ENCODE results near the gene LIPF.
"Not testable (repeated sequence)": the region's sequence is repeated elsewhere in the genome, so short reads cannot be mapped to it uniquely, and the experiment has no call there.

The LIPF gene

GRCh38 chr10:88672041-88672440, 7.8 kb downstream of the LIPF start:
- no peak for DNase-seq (ENCODE audit: low read depth in 3 of 3, low spot score in 1 of 3)

DNA sequence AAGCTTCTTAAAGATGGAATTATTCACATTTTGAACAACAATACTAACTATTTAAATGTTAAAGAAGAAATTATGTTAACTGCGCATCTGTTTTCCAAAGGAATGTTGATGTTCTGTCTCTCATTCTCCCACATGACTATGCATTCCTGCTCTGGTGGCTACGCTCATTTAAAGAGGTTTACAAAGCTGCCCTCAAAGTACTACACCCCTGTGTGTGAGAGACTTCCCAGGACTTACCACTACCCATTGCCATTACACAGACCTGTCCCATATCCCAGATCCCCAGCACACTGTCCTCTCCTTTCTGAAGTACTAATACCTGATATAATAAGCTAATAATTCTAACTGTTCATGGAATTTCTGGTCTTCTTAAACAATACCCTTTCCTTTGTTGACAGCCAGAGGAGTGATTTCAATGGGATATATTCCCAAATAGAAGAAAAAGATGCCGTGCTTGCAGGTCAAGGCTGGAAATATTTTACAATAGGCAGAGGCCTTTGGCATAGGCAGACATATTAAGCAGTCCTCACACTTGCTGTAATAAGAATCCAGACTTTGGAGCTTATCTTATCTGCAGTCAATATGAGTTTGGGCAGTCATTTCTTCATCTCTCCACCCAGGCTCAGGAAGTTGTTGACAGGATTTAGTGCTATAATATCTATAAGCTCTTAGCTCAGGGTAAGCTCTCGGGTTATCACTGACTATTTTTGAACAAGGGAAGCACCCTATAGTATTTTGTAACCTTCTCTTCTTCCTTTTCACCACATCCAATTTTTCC, 12.2 kb downstream of the LIPF start:
- no peak for DNase-seq (ENCODE audit: low read depth in 3 of 3, low spot score in 1 of 3)

- DNase-seq (ENCODE audit: low read depth in 3 of 3, low spot score in 1 of 3): no peak
Measured at GRCh38 chr10:88680958-88681357, 16.7 kb downstream of the LIPF start.

GRCh38 chr10:88682491-88682890, 18.2 kb downstream of the LIPF start:
- no peak for DNase-seq (ENCODE audit: low read depth in 3 of 3, low spot score in 1 of 3)

DNA sequence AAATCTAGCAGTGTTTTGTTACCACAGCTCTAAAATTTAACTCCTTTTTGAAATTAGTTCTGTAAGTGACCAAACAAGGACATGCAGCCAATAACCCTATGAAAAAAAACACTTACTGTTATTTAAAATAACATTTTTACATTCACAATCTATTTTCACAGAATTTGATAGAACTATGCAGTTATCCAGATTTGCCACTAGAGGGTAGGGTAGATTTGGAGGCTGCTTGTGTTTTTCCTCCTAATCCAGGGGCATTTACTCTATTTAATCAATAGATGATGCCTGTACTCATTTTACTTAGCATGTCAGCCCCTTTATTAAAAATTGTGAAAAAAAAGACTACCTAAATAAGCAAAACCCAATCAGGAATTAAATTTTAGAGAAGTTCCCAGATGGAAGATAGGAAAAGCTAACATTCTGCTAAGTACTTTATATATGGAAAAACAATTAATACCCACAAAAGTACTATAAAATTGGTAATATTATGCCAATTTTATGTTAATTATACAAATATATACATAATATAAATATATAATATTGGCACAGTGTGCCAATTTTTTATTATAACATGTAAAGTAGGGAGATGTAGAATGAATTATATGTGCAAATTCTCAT, 23.7 kb downstream of the LIPF start:
- DNase-seq (ENCODE audit: low read depth in 3 of 3, low spot score in 1 of 3): no peak

GRCh38 chr10:88689366-88689765, 25.1 kb downstream of the LIPF start:
- DNase-seq (ENCODE audit: low read depth in 3 of 3, low spot score in 1 of 3): no peak

DNA sequence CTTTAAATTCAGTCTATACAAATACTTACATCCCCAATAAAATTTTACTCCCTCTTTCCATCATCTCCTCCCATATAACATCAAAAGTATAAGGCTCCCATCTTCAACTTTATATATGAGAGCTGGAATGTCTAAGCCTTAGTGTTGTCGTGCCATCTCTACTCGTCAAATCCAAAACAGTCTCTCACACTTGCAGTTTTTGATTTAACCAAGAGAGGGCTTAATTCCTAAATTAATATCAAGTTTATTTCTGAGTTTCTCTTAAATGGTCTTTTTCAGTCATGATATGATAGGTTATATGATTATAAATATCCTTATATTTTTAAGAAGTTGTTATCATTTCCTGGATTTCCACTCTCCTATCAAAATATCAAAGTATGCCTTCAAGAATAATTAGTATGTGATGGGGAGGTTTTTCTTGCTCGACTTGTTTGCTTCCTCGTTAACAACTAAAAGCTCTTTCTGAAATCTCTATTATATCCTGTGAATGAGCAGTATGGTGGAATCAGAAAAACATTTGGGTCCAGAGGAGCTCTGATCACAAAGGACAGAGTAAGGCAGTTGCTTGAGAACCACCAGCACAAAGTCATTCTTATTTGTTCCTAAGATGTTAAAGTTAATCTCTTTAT, 29.3 kb downstream of the LIPF start:
- no peak for DNase-seq (ENCODE audit: low read depth in 3 of 3, low spot score in 1 of 3)

- DNase-seq (ENCODE audit: low read depth in 3 of 3, low spot score in 1 of 3): no peak
Measured at GRCh38 chr10:88702848-88703597, 38.8 kb downstream of the LIPF start.

GRCh38 chr10:88705958-88706357, 41.7 kb downstream of the LIPF start, which contains the start of gene LIPK:
LIPK (plus strand) TSS chr10:88706249; CDS start chr10:88724544, 18,295 bp downstream.
- no peak for DNase-seq (ENCODE audit: low read depth in 3 of 3, low spot score in 1 of 3)

GRCh38 chr10:88707429-88708155, 43.4 kb downstream of the LIPF start:
- no peak for DNase-seq (ENCODE audit: low read depth in 3 of 3, low spot score in 1 of 3)

DNA sequence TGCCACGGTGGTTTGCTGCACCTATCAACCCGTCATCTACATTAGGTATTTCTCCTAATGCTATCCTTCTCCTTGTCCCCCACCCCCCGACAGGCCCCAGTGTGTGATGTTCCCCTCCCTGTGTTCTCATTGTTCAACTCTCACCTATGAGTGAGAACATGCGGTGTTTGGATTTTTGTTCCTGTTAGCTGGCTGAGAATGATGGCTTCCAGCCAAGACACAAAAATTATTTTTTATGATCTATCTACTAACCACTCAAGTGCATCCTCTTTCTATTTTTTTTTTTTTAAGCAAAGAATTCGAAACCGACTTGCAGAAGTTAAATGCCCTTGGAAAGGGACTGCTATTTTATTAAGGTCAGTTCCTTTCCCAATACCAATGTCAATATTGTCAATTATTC, 45.1 kb downstream of the LIPF start:
- DNase-seq (ENCODE audit: low read depth in 3 of 3, low spot score in 1 of 3): not testable (repeated sequence)

GRCh38 chr10:88715517-88715916, 51.3 kb downstream of the LIPF start:
- no peak for DNase-seq (ENCODE audit: low read depth in 3 of 3, low spot score in 1 of 3)

- DNase-seq (ENCODE audit: low read depth in 3 of 3, low spot score in 1 of 3): no peak
Measured at GRCh38 chr10:88721392-88721791, 57.1 kb downstream of the LIPF start.

DNA sequence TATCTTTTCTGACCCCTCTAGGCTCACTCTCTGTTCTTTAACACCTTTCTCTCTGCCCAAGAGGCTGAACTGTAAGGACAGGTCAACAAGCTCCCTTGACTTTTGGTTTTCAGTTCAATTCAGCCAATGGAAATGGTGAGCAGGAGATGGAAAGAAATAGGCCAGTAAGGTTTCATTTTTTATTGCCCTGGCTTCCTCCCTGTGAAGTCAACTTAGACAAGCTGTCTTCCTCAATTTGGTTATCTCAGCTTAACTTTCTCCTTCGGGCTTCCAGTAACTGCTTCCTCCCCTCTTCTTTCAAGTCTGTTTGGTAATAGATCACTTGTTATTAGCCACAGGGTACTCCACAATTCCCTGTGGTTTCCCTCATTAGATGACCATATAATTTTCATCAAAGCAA, 61.6 kb downstream of the LIPF start:
- DNase-seq (ENCODE audit: low read depth in 3 of 3, low spot score in 1 of 3): no peak

- peak in 1 of 3 donors; percentile 13 for DNase-seq (ENCODE audit: low read depth in 3 of 3, low spot score in 1 of 3)
Measured at GRCh38 chr10:88728107-88728763, 64.0 kb downstream of the LIPF start.

Measured in stimulated activated CD4-positive, alpha-beta T cell treated with anti-CD3 and anti-CD28 coated beads, TNF-alpha, amount 100 ng/mL, for 1 hour (primary cell).